ENCODE measurements around the gene TMEM50A.
"Not testable (repeated sequence)": the region's sequence is repeated elsewhere in the genome, so short reads cannot be mapped to it uniquely, and the experiment has no call there.

The TMEM50A gene

DNA sequence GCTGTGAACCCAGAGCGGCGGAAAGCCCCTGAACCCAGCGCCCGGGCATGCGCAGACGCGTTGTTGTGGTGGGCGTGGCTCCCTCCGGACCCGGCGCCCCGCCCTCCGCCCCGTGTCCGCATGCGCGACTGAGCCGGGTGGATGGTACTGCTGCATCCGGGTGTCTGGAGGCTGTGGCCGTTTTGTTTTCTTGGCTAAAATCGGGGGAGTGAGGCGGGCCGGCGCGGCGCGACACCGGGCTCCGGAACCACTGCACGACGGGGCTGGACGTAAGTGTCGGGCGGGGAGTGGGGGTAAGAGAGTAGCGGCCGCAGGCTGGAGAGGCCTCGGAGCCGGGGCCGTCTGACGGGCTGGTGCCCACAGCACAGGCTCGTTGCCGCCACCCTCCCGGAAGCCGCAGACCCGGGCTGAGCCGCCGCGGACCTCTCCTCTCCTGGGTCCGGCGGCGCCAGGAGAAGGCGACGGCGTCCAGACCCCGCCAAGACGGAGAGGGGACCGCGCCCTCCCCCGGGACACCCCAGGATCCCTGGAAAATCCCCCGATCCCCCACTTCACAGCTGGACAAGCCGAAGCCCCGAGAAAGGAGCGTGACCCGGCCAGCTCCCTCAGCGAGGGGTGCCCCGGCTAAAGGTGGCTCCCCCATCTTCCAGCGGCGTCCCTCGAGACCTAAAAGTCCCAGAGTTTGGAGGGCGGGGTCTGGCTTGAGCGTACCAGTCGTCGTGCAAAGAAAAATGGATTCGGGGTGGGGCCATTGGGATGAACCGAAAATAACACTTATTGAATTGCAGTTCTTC is at the start of gene TMEM50A:
Gene TMEM50A (plus strand): TSS at position 147 of the 794 bp plus-strand sequence. CDS start 2,153 bp downstream, outside the sequence.
- Histone ChIP-seq H3K4me3 (peak within 1 kb of the TSS; percentile 94), H3K27ac (peak within 1 kb of the TSS; percentile 90 to 94)
- TF ChIP-seq, protein P1, sequence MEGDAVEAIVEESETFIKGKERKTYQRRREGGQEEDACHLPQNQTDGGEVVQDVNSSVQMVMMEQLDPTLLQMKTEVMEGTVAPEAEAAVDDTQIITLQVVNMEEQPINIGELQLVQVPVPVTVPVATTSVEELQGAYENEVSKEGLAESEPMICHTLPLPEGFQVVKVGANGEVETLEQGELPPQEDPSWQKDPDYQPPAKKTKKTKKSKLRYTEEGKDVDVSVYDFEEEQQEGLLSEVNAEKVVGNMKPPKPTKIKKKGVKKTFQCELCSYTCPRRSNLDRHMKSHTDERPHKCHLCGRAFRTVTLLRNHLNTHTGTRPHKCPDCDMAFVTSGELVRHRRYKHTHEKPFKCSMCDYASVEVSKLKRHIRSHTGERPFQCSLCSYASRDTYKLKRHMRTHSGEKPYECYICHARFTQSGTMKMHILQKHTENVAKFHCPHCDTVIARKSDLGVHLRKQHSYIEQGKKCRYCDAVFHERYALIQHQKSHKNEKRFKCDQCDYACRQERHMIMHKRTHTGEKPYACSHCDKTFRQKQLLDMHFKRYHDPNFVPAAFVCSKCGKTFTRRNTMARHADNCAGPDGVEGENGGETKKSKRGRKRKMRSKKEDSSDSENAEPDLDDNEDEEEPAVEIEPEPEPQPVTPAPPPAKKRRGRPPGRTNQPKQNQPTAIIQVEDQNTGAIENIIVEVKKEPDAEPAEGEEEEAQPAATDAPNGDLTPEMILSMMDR (IDR thresholded peaks at IDR 0.05), result no peak
- peak; percentile 94 for DNase-seq (ENCODE audit: low spot score)

DNA sequence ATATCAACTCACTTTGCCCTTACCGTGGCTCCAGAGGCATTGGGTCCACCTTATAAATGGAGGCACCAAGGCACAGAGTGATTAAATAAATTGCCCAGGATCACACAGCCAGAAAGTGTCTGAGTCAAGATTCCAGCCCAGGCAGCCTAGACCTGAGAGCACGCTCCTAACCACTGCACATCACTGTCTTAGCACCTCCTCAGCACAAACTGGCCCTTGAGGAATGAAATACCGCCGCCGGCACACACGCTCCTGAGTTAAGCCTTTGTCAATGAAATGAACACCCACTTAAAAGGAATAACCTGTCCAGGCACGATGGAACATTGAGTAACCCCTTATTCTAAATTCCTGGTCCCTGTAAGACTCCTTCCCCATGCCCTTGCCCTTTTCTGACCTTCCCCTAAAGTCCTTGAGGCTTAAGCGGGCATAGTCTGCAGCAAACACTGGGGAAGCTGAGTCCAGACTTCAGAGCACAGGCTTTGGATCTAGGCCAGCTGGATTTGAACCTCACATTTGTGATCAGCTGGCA is 49.5 kb upstream of the TMEM50A start:
- H3K4me3 ChIP-seq; DNase-seq (ENCODE audit: low spot score); H3K27ac ChIP-seq: not testable (repeated sequence)

DNA sequence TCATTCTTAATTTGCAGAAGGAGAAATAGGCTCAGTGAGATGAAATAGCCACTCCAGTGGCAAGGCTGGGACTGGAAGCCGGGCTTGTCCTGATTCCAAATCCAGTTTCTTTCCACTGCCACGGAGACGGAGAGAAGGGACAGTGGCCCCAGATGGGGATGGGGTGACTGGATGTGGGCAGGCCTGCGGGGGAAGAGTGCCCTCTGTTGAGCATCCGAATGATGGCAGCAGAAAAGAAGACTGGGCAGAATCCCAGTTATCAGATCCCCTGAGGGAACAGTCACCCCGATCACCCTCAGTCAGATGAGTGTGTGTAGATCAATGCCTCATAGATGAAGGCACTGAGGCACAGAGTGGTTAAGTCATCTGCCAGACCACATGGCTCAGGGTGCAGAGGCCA is 48.1 kb upstream of the TMEM50A start:
- not testable (repeated sequence) for H3K4me3 ChIP-seq; H3K27ac ChIP-seq; DNase-seq (ENCODE audit: low spot score)

DNA sequence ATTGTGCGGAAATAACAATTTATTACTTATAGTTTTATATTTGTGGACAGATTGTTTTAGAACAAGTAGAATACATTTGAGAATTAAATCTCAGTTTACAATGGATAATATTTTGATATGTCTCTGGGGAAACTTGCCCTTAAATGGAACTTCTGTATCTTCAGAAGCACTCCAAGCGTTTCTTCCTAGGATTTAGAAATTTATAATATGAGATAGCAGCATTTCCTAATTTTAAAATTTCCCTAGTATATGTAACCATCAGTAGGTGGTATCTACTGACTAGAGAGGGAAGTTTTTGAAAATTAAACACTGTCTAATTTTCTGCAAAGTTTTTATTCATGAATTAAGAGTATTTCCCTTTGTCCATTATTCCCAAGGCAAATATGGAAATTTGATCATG is 44.7 kb upstream of the TMEM50A start:
- H3K27ac ChIP-seq; H3K4me3 ChIP-seq; DNase-seq (ENCODE audit: low spot score): not testable (repeated sequence)

DNA sequence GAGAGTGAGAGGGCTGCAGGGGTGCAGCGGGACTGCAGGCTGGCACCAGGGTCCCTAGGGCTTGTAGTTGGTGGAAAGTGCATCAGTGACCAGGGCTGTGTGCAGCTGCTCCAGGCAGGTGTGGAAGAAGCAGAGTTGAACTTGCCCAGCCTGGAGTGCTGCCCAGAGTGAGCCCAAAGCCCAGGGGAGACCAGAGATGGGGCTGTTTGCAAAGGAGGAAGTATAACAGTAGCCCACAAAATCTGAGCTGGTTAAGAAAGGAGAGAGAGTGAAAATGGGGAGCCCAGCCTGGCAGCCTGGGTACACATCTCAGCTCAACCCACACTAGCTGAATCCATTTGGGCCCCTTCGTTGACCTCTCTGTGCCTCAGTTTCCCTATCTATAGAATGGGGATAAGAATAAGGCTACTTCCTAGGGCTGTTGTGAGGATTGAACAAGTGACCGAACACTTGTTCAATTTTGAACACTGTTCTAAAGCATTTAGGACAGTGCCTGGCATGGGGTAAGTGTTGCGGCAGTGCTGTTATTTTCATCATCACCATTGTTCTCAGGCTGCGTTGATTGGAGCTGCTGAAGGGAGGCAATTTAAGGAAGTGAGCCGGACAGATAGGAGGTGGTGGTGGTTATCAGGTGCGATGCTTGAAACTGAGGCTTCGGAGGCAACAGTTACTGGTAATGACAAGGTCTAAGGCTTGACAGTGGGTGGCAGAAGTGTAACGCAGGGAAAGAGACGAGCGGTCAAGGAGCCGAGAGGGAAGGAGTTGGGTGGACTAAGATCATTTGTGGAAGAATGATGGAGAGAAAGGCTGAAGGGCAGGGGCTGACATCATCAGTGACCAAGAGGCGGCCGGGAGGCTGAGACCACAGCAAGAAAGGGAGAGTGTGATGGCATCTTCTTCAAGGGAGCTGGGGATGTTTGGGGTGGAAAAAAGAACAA is 43.0 kb upstream of the TMEM50A start:
- DNase-seq (ENCODE audit: low spot score); H3K4me3 ChIP-seq; H3K27ac ChIP-seq: not testable (repeated sequence)

DNA sequence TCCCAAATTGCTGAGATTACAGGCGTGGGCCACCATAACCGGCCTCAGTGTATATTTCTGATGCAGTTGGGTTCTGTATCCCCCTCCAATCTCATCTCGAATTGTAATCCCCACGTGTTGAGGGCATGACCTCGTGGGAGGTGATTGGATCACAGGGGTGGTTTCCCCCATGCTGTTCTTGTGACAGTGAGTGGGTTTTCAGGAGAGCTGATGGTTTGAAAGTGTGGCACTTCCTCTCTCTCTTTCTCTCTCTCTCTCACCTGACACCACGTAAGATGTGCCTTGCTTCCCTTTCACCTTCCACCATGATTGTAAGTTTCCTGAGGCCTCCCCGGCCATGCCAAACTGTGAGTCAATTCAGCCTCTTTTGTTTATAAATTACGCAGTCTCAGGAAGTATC is 41.6 kb upstream of the TMEM50A start:
- not testable (repeated sequence) for DNase-seq (ENCODE audit: low spot score); H3K27ac ChIP-seq; H3K4me3 ChIP-seq

DNA sequence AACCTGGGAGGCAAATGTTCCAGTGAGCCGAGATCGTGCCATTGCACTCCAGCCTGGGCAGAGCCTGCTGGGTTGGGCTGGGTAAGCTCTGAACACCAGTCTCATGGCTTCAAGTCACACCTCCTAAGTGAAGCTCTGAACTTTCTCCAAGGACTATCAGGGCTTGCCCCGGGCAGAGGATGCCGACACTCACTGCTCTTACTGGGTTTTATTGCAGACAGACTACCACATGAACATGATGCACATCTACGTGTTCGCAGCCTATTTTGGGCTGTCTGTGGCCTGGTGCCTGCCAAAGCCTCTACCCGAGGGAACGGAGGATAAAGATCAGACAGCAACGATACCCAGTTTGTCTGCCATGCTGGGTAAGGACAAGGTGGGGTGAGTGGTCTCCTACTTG is 37.4 kb upstream of the TMEM50A start:
- not testable (repeated sequence) for DNase-seq (ENCODE audit: low spot score); H3K4me3 ChIP-seq; H3K27ac ChIP-seq

DNA sequence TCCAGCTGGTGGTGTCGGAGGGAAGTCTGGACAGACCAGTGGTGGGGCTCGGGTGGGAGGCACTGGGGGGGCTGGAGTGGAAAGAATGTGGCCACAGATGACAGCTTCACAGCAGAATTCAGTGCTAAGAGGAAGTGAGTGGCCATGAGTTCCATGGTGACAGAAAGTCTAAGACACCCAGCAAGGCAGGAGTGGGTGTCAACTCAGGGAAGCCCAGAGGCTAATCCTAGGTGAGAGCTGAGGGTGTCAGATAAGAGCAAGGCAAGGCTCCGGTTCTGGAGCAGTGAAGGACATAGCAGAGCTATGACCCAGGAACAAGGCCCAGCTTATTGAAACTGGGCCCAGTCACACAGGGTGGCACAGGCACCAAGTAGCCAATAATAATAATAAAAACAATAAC is 35.8 kb upstream of the TMEM50A start:
- not testable (repeated sequence) for DNase-seq (ENCODE audit: low spot score); H3K27ac ChIP-seq; H3K4me3 ChIP-seq

DNA sequence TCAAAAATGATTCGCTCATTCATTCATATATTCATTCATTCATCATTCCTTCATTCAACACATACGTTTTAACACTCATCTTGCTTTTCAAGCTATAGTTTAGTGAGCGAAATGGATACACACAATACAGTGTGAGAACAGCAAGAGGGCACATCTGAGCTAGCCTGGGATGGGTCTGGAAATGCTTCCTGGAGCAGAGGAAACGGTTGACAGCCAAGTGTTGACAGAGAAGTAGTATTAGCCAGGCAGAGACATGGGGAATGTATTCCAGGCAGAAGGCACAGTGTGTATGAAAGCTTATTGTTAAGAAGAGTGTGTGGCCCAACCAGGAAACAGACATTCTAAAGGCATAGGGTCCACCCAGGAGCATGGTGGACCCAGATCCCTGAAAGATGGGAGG is 33.2 kb upstream of the TMEM50A start:
- H3K27ac ChIP-seq; H3K4me3 ChIP-seq; DNase-seq (ENCODE audit: low spot score): not testable (repeated sequence)

DNA sequence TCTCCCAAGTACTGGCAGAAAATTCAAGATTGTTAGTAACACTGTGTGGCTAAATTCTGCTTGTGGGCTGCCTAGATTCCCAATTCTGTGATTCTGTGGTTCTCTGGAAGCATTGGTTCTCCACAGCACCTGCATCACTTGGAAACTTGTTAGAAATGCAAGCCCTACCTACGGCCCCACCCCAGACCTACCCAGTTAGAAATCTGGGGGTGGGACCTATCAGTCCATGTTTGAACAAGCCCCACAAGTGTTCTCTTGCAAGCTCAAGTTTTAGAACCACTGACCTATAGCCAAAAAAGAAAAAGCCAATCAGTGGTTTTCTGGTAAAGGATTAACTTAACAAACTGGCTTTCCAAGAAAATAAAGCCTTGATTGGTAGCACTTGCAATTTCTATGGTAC is 30.0 kb upstream of the TMEM50A start:
- not testable (repeated sequence) for DNase-seq (ENCODE audit: low spot score)

DNA sequence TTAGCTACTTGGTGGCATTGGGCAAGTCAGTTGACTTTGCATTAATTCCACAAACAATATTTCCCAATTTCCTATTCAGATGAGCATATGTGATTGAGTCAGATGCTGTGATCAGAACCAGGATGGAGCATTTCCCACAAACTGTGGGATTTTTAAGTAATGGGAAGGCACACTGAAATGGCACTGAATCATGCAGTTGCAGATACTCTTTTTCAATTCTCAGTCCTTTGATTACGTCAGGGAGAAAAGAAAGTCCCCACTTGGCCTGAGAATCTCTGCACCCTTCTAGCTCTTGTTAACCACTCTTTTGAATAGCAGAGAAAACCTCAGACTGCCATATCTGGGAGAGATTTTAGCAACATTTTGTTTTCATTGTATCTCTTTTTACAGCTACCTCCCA is 29.0 kb upstream of the TMEM50A start:
- not testable (repeated sequence) for DNase-seq (ENCODE audit: low spot score); H3K27ac ChIP-seq; H3K4me3 ChIP-seq

More for the DNA sequence above, 30.0 kb upstream of the TMEM50A start:
- not testable (repeated sequence) for H3K4me3 ChIP-seq, H3K27ac ChIP-seq

DNA sequence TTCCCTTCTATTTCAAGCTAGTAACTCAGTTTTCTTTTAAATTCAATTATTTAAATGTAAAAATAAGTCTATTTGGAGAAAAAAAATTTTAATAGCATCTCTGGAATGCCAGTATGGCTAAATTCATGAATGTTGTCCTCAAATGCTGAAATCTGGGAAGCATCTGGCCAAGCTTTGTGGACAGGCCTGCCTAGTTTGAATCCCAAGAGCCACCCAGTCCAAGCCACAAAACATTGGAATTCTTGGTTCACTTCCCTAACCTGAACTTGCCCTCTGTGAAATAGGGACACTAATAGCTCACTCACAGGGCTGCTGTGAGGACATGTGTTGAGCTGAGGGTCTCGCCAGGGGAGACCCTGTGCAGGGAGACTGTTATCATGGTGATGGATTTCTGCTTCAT is 28.6 kb upstream of the TMEM50A start:
- not testable (repeated sequence) for H3K27ac ChIP-seq; H3K4me3 ChIP-seq; DNase-seq (ENCODE audit: low spot score)

DNA sequence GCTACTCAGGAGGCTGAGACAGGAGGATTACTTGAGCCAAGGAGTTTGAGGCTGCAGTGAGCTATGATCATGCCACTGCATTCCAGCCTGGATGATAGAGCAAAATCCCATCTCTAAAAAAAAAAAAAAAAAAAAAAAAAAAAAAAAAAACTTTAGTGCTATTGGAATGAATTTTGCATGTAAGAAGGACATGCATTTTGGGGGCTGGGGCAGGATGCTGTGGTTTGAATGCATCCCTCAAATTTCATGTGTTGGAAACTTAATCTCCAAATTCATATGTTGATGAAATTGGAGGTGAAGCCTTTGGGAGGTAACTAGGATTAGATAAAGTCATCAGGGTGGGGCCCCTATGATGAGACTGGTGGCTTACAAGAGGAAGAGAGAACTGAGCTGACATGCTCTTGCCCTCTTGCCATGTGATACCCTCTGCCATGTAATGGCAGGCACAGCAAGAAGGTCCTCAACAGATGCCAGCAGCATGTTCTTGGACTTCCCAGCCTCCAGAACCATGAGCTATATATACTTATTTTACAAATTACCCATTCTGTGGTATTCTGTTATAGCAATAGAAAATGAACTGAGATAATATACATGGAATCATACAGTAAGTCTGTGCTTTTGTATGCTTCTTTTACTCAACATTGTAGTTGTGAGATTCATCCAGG is 25.2 kb upstream of the TMEM50A start:
- not testable (repeated sequence) for DNase-seq (ENCODE audit: low spot score); H3K4me3 ChIP-seq; H3K27ac ChIP-seq

DNA sequence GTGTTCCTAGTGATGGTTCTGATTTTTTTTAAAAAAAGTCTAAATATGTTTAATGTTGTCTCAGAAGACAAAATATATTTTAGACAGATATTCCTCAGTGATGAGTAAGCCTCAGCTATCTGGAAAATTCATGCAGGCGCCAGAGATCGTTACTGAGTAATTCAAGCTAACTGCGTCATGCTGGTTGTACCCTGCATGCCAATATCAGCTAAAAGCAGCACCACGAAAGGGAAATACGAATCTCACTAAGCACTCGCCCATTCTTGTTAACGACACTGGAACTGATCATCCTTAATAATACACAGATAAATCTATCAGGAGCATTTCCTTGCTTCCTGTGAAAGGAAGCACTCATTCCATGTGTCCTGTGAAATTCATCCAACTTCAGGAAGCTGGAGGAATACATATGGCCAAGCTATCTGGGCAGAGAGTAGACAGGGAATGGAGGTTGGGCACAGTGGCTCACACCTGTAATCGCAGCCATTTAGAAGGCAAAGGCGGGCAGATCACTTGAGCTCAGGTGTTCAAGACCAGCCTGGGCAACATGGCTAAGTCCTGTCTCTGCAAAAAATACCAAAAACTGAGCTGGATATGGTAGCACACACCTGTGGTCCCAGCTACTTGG is 17.7 kb upstream of the TMEM50A start:
- H3K4me3 ChIP-seq; DNase-seq (ENCODE audit: low spot score): not testable (repeated sequence)
- H3K27ac ChIP-seq, result peak overlapping the region in 1 of 2 donors; percentile 51

DNA sequence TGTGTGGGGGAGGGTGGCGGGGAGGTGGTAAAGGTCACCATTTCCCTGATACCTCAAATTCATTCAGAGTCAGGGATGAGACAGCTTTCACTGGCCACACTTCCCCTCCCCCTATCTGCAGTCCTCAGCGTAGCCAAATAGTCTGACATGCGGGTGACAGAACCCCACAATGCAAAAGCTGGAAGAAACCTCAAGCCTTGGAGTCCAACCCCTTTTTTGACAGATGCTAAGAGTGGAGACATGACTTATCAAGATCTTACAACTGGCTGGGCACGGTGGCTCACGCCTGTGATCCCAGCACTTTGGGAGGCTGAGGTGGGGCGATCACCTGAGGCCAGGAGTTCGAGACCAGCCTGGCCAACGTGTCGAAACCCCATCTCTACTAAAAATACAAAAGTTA is 16.0 kb upstream of the TMEM50A start:
- H3K27ac ChIP-seq; H3K4me3 ChIP-seq; DNase-seq (ENCODE audit: low spot score): not testable (repeated sequence)

DNA sequence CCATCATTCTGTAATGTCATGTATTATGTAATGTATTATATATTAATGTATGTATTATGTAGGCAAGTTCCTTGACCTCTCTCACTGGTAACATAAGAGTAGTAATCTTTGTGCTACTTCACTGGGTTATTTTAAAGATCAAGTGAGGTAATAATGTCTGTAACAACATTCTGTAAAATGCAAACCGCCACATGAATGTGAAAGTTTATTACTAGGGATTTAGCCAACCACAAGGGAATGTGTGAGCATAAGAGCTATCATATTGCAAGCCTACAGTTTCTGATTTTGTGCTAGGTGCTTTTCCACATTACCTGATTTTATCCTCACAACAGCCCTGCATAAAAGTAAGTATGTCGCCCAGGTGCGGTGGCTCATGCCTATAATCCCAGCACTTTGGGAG is 13.7 kb upstream of the TMEM50A start:
- H3K27ac ChIP-seq; H3K4me3 ChIP-seq; DNase-seq (ENCODE audit: low spot score): not testable (repeated sequence)
